Esophagus muscularis mucosa (tissue), 4 donors: Measurements from ENCODE around the gene NANOS3. TPM values are rescaled to one million over a fixed set of nuclear protein-coding genes. Genes with fewer than 3 reads are reported as not detected.

Experiments
- DNase-seq: peaks from one replicate; pipeline ENCODE4 v3.0.0-alpha.2; 2017; ENCODE audit errors: extremely low spot score
- H3K27ac ChIP-seq, 4 donors: fragments of 200-600 bp; sonication (generic); replicated peaks in 1 of 4; 1 replicate in 3 of 4; 2 replicates in 1 of 4; pipeline ENCODE4 v1.5.1; 2016 to 2019; ENCODE audit warnings: mild to moderate bottlenecking in 1 of 4
- H3K27me3 ChIP-seq, 4 donors: fragments of 200-600 bp; sonication (generic); one replicate each; pipeline versions ENCODE4 v1.5.1 to v1.6.0; 2016 to 2019
- H3K36me3 ChIP-seq, 4 donors: fragments of 200-600 bp; sonication (generic); one replicate each; pipeline ENCODE4 v1.5.1; 2016 to 2019
- H3K4me1 ChIP-seq, 4 donors: fragments of 200-600 bp; sonication (generic); one replicate each; pipeline ENCODE4 v1.5.1; 2016 to 2019
- H3K4me3 ChIP-seq, 4 donors: fragments of 200-600 bp; sonication (generic); 1 replicate in 2 of 4; 2 replicates in 2 of 4; pipeline ENCODE4 v1.5.1; 2016 to 2019; ENCODE audit warnings: mild to moderate bottlenecking in 4 of 4, moderate library complexity in 1 of 4
- H3K9me3 ChIP-seq, 4 donors: fragments of 200-600 bp; sonication (generic); 1 replicate in 3 of 4; 2 replicates in 1 of 4; pipeline ENCODE4 v1.5.1; 2016 to 2019
- CTCF ChIP-seq, 3 experiments: fragments of 200-600 bp in 2 of 3; fragments of 450-650 bp in 1 of 3; sonication (generic) in 2 of 3; IDR thresholded peaks; one replicate each; pipeline ENCODE4 v1.5.1; 2017 to 2019; ENCODE audit warnings: antibody characterized with exemption in 3 of 3, mild to moderate bottlenecking in 2 of 3, moderate library complexity in 1 of 3
- EP300 ChIP-seq: sonication (generic); formaldehyde crosslinking; IDR thresholded peaks from one replicate; pipeline ENCODE4 v1.6.1; 2017; ENCODE audit warnings: antibody characterized with exemption
- POLR2A ChIP-seq: fragments of 450-650 bp; IDR thresholded peaks from one replicate; pipeline ENCODE4 v1.6.1; 2017; ENCODE audit warnings: antibody characterized with exemption, moderate library complexity, mild to moderate bottlenecking, low read depth
- POLR2AphosphoS5 ChIP-seq, 2 donors: sonication (generic); formaldehyde crosslinking; IDR thresholded peaks; one replicate each; pipeline ENCODE4 v1.6.1; 2017; ENCODE audit warnings: antibody characterized with exemption in 2 of 2
- WGBS: methylation state at CpG from one replicate; pipeline ENCODE4 v1.1.5; 2018; 5-methylcytosine and 5-hydroxymethylcytosine counted together
- intact Hi-C: fragments of 100-400 bp; cut with DNase I; formaldehyde crosslinking; loops from one replicate; pipeline ENCODE4 v1.15.1; 2023
- total RNA-seq, 4 donors: library from RNA; depleted of rRNA; stranded (reverse); fragments of >200 nt; gene quantifications; one replicate each; pipeline versions ENCODE4 v1.1.0 to v1.2.1, GENCODE V29; 2016

Gene NANOS3
- total RNA-seq, 4 donors from 2014 or later = not detected

GRCh38 chr19:13883516-13884064 is 6.7 kb downstream of the NANOS3 start:
- Histone ChIP-seq H3K4me1 (peaks cover 15 to 32% (median 27%) of the 10 kb centered on the region in 4 donors), H3K27me3 (no peaks in the 10 kb centered on the region), H3K9me3 (no peaks in the 10 kb centered on the region), H3K36me3 (no peaks in the 10 kb centered on the region), H3K27ac (no peak overlapping the region), H3K4me3 (no peak overlapping the region)
- WGBS = 88% methylated on average over 10 of the region's 10 CpGs
- no peak for DNase-seq
- intact Hi-C loops = loop anchor here (5.0 kb wide), 1 partner anchor 174 kb away; no protein-coding TSS in a partner anchor
- no peak for TF ChIP-seq CTCF (IDR thresholded peaks at IDR 0.05)
- no peak for TF ChIP-seq POLR2A
- no peak for TF ChIP-seq POLR2AphosphoS5 (IDR thresholded peaks at IDR 0.05)
- TF ChIP-seq EP300 = no peak

DNA sequence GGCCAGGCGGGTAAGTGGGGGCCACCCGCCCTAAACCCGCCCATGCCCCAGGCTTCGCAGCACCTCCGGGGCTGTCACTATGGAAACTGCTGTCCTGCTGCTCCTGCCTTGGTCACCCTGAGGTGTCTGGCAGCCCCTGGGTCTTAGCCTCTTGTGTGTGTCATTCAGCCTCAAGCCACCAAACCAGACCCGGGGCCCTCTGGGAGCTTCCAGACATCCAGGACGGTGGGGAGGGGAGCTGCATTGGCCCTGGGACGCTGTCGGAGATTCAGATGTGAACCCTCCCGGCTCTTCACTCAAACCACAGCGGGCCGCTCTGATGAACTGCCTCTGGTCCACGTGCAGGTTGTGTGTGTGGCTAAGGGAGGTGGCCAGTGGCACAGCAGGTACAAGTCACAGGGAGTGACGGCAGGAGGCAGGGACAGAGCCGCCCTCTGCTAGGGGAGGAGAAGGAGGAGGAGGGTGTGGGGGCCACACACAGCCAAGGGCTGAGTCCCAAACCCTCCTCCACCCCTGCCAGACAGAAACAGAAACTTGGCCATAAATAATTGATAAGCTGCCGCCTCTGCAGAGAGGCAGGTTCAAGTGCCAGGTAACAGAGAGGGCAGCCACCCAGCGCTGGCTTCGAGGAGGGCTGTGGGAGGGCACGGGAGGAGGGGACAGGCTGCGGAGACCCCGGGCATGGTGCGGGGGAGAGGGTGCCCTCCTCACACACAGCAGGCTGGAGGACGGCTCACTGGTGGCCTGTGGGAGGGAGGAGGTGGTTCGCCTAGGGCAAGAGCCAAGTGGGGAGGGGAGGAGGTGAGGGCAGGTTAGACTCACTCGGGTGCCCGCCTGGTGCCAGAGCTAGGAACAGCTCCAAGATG is 8.0 kb downstream of the NANOS3 start:
- Histone ChIP-seq H3K27ac (no peak overlapping the region), H3K4me3 (no peak overlapping the region), H3K9me3 (no peaks in the 10 kb centered on the region), H3K4me1 (peaks cover 15 to 25% (median 20%) of the 10 kb centered on the region in 4 donors), H3K27me3 (no peaks in the 10 kb centered on the region), H3K36me3 (no peaks in the 10 kb centered on the region)
- intact Hi-C loops = loop anchor here (5.0 kb wide), 1 partner anchor 172 kb away; no protein-coding TSS in a partner anchor
- WGBS = 92% methylated on average over 6 of the region's 26 CpGs
- DNase-seq = no peak
- TF ChIP-seq CTCF (IDR thresholded peaks at IDR 0.05) = no peak
- no peak for TF ChIP-seq POLR2AphosphoS5 (IDR thresholded peaks at IDR 0.05)

- 88% methylated on average over 20 of the region's 20 CpGs for WGBS
- intact Hi-C loops = no loop called here
- Histone ChIP-seq H3K36me3 (no peaks in the 10 kb centered on the region), H3K27ac (no peak overlapping the region), H3K4me3 (no peak overlapping the region), H3K27me3 (no peaks in the 10 kb centered on the region), H3K4me1 (peaks cover 8 to 16% (median 11%) of the 10 kb centered on the region in 4 donors), H3K9me3 (no peaks in the 10 kb centered on the region)
- no peak for DNase-seq
- no peak for TF ChIP-seq POLR2AphosphoS5 (IDR thresholded peaks at IDR 0.05)
These were observed 9.0 kb downstream of the NANOS3 start for GRCh38 chr19:13885826-13886365.

- Histone ChIP-seq H3K36me3 (no peaks in the 10 kb centered on the region), H3K4me3 (no peak overlapping the region), H3K27ac (no peak overlapping the region), H3K9me3 (no peaks in the 10 kb centered on the region), H3K4me1 (peaks cover 0 to 5% (median 3%) of the 10 kb centered on the region in 4 donors), H3K27me3 (no peaks in the 10 kb centered on the region)
- intact Hi-C loops = no loop called here
- DNase-seq = no peak
- no peak for TF ChIP-seq EP300
- TF ChIP-seq POLR2A = no peak
- TF ChIP-seq CTCF (IDR thresholded peaks at IDR 0.05) = no peak
- WGBS = 63% methylated on average over 2 of the region's 16 CpGs
These were observed 10.1 kb downstream of the NANOS3 start for GRCh38 chr19:13887018-13887436.

GRCh38 chr19:13887517-13887916 is 10.6 kb downstream of the NANOS3 start:
- Histone ChIP-seq H3K9me3 (no peaks in the 10 kb centered on the region), H3K36me3 (no peaks in the 10 kb centered on the region), H3K27me3 (no peaks in the 10 kb centered on the region), H3K27ac (no peak overlapping the region), H3K4me1 (peaks cover 0 to 3% (median 0%) of the 10 kb centered on the region in 4 donors), H3K4me3 (no peak overlapping the region)
- TF ChIP-seq POLR2AphosphoS5 (IDR thresholded peaks at IDR 0.05) (no peak), POLR2A (no peak), EP300 (no peak), CTCF (IDR thresholded peaks at IDR 0.05) (no peak)
- DNase-seq = no peak
- 80% methylated on average over 5 of the region's 5 CpGs for WGBS
- intact Hi-C loops = no loop called here
